ENCODE results near the gene HSD17B14. TPM values are rescaled to one million over a fixed set of nuclear protein-coding genes. Genes with fewer than 3 reads are reported as not detected.
A peak's percentile ranks its signal among the peaks of the same experiment; 100 is the strongest.

Gene HSD17B14
- total and polyA plus RNA-seq, 4 donors = 3.7 to 12.6 (median 8.1) TPM

GRCh38 chr19:48837051-48837524 is 797 bp upstream of the HSD17B14 start:
- Histone ChIP-seq H3K9me3 (ENCODE audit: control insufficient read depth in 4 of 4, low read length in 3 of 4) (no peaks in the 10 kb centered on the region), H3K27me3 (ENCODE audit: control insufficient read depth in 4 of 4, insufficient read depth in 4 of 4, low read length in 3 of 4) (no peaks in the 10 kb centered on the region), H3K36me3 (ENCODE audit: control insufficient read depth in 4 of 4, insufficient read depth in 3 of 4, low read depth in 1 of 4, low read length in 3 of 4) (peaks cover 2 to 8% (median 5%) of the 10 kb centered on the region in 4 donors), H3K4me1 (ENCODE audit: control insufficient read depth in 4 of 4, insufficient read depth in 4 of 4, low read length in 3 of 4) (peaks cover 5 to 25% (median 15%) of the 10 kb centered on the region in 4 donors), H3K9ac (ENCODE audit: low read depth in 1 of 2, low read length in 2 of 2) (no peak overlapping the region), H3K27ac (ENCODE audit: low read depth in 1 of 2, low read length in 2 of 2) (peak overlapping the region; percentile 87 to 88), H3K4me3 (ENCODE audit: low read depth in 1 of 3, low read length in 3 of 3) (no peak overlapping the region)
- peak; percentile 83 for DNase-seq (ENCODE audit: low spot score)
- TF ChIP-seq RXRA (IDR thresholded peaks at IDR 0.05) (peak in 1 of 2 donors; percentile 25), FOXA2 (IDR thresholded peaks at IDR 0.05) (no peak), YY1 (IDR thresholded peaks at IDR 0.05) (peak; percentile 40), TAF1 (conservative IDR thresholded peaks at IDR 0.05) (no peak), SP1 (IDR thresholded peaks at IDR 0.05) (peak; percentile 45), HNF4G (IDR thresholded peaks at IDR 0.05) (no peak), JUND (IDR thresholded peaks at IDR 0.05) (no peak), GABPA (IDR thresholded peaks at IDR 0.05 in 1 of 2, conservative IDR thresholded peaks at IDR 0.05 in 1 of 2) (no peak), HNF4A (conservative IDR thresholded peaks at IDR 0.05) (peak; percentile 39 to 48), FOXA1 (IDR thresholded peaks at IDR 0.05) (no peak)
- TF ChIP-seq, protein P1, sequence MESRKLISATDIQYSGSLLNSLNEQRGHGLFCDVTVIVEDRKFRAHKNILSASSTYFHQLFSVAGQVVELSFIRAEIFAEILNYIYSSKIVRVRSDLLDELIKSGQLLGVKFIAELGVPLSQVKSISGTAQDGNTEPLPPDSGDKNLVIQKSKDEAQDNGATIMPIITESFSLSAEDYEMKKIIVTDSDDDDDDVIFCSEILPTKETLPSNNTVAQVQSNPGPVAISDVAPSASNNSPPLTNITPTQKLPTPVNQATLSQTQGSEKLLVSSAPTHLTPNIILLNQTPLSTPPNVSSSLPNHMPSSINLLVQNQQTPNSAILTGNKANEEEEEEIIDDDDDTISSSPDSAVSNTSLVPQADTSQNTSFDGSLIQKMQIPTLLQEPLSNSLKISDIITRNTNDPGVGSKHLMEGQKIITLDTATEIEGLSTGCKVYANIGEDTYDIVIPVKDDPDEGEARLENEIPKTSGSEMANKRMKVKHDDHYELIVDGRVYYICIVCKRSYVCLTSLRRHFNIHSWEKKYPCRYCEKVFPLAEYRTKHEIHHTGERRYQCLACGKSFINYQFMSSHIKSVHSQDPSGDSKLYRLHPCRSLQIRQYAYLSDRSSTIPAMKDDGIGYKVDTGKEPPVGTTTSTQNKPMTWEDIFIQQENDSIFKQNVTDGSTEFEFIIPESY (IDR thresholded peaks at IDR 0.05) = no peak
- TF ChIP-seq, protein P2, sequence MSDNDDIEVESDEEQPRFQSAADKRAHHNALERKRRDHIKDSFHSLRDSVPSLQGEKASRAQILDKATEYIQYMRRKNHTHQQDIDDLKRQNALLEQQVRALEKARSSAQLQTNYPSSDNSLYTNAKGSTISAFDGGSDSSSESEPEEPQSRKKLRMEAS (IDR thresholded peaks at IDR 0.05) = no peak
- 11% methylated on average over 29 of the region's 29 CpGs for WGBS

GRCh38 chr19:48835734-48836088 is 580 bp downstream of the HSD17B14 start:
- H3K4me1 ChIP-seq (ENCODE audit: control insufficient read depth in 4 of 4, insufficient read depth in 4 of 4, low read length in 3 of 4) = peaks cover 5 to 25% (median 15%) of the 10 kb centered on the region in 4 donors
- no peaks in the 10 kb centered on the region for H3K9me3 ChIP-seq (ENCODE audit: control insufficient read depth in 4 of 4, low read length in 3 of 4)
- no peaks in the 10 kb centered on the region for H3K27me3 ChIP-seq (ENCODE audit: control insufficient read depth in 4 of 4, insufficient read depth in 4 of 4, low read length in 3 of 4)
- H3K4me3 ChIP-seq (ENCODE audit: low read depth in 1 of 3, low read length in 3 of 3) = peak overlapping the region; percentile 35 to 51 (median 47)
- peak overlapping the region; percentile 43 to 65 for H3K9ac ChIP-seq (ENCODE audit: low read depth in 1 of 2, low read length in 2 of 2)
- H3K27ac ChIP-seq (ENCODE audit: low read depth in 1 of 2, low read length in 2 of 2) = peak overlapping the region; percentile 87 to 88
- H3K36me3 ChIP-seq (ENCODE audit: control insufficient read depth in 4 of 4, insufficient read depth in 3 of 4, low read depth in 1 of 4, low read length in 3 of 4) = peaks cover 2 to 12% (median 3%) of the 10 kb centered on the region in 4 donors
- no peak for TF ChIP-seq JUND (IDR thresholded peaks at IDR 0.05)
- TF ChIP-seq HNF4A (conservative IDR thresholded peaks at IDR 0.05) = peak; percentile 60 to 63
- TF ChIP-seq, protein P2 (IDR thresholded peaks at IDR 0.05) = no peak
- peak; percentile 78 for TF ChIP-seq NR2F2 (IDR thresholded peaks at IDR 0.05)
- TF ChIP-seq RAD21 (IDR thresholded peaks at IDR 0.05) = peak; percentile 96 to 97
- no peak for TF ChIP-seq EGR1 (IDR thresholded peaks at IDR 0.05; ENCODE audit: low read depth in 2 of 2)
- TF ChIP-seq FOXA1 (IDR thresholded peaks at IDR 0.05) = no peak
- TF ChIP-seq REST (IDR thresholded peaks at IDR 0.05) = no peak
- TF ChIP-seq RXRA (IDR thresholded peaks at IDR 0.05) = peak; percentile 71 to 87
- no peak for TF ChIP-seq TAF1 (conservative IDR thresholded peaks at IDR 0.05)
- TF ChIP-seq ATF3 (IDR thresholded peaks at IDR 0.05) = no peak
- TF ChIP-seq YY1 (IDR thresholded peaks at IDR 0.05) = no peak
- TF ChIP-seq, protein P1 (IDR thresholded peaks at IDR 0.05) = no peak
- peak; percentile 30 for TF ChIP-seq SP1 (IDR thresholded peaks at IDR 0.05)
- no peak for TF ChIP-seq HNF4G (IDR thresholded peaks at IDR 0.05)
- TF ChIP-seq FOXA2 (IDR thresholded peaks at IDR 0.05) = no peak
- no peak for TF ChIP-seq GABPA (IDR thresholded peaks at IDR 0.05 in 1 of 2, conservative IDR thresholded peaks at IDR 0.05 in 1 of 2)
- TF ChIP-seq, protein P3, sequence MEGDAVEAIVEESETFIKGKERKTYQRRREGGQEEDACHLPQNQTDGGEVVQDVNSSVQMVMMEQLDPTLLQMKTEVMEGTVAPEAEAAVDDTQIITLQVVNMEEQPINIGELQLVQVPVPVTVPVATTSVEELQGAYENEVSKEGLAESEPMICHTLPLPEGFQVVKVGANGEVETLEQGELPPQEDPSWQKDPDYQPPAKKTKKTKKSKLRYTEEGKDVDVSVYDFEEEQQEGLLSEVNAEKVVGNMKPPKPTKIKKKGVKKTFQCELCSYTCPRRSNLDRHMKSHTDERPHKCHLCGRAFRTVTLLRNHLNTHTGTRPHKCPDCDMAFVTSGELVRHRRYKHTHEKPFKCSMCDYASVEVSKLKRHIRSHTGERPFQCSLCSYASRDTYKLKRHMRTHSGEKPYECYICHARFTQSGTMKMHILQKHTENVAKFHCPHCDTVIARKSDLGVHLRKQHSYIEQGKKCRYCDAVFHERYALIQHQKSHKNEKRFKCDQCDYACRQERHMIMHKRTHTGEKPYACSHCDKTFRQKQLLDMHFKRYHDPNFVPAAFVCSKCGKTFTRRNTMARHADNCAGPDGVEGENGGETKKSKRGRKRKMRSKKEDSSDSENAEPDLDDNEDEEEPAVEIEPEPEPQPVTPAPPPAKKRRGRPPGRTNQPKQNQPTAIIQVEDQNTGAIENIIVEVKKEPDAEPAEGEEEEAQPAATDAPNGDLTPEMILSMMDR (IDR thresholded peaks at IDR 0.05; ENCODE audit: low read depth, low read length, missing input control) = peak; percentile 91
- peak; percentile 95 for DNase-seq (ENCODE audit: low spot score)
- 3% methylated on average over 12 of the region's 12 CpGs for WGBS
